Measurements from ENCODE around the gene RUNX2.

GRCh38 chr6:45651301-45651700 is 323.2 kb downstream of the RUNX2 start:
- TF ChIP-seq EZH2 (IDR thresholded peaks at IDR 0.05; ENCODE audit: insufficient read depth, poor library complexity, severe bottlenecking) (no peak), EZH2phosphoT487 (IDR thresholded peaks at IDR 0.05; ENCODE audit: insufficient read depth, low read depth) (no peak)
